ENCODE data around the gene COG1.

Gene COG1

DNA sequence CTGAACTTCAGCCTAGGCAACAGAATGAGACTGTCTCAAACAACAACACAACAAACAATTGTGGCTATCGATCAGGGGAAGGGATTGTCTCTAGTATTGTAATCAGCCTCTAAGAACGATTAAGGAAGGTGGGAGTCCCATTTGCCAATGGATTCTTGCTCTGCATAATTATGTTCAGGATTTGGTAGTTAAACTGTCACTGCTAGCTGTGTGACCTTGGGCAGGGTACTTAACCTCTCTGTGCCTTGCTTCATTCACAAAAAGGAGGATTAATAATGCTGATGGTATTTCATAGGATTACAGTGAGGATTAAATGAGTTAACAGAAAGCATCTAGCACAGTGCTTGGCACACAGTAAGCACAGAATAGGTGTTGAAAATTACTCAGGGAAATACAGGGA lies 34.7 kb upstream of the COG1 start:
- H3K4me3 ChIP-seq (ENCODE audit: low read depth in 1 of 2, low read length in 2 of 2), result no peak overlapping the region
- H3K4me2 ChIP-seq (ENCODE audit: insufficient read depth, low read length), result no peak overlapping the region
- H3K27ac ChIP-seq (ENCODE audit: low read length), result no peak overlapping the region
- TF ChIP-seq EZH2 (IDR thresholded peaks at IDR 0.05; ENCODE audit: borderline replicate concordance, low read depth, low read length, severe bottlenecking), result no peak
- TF ChIP-seq, protein P1, sequence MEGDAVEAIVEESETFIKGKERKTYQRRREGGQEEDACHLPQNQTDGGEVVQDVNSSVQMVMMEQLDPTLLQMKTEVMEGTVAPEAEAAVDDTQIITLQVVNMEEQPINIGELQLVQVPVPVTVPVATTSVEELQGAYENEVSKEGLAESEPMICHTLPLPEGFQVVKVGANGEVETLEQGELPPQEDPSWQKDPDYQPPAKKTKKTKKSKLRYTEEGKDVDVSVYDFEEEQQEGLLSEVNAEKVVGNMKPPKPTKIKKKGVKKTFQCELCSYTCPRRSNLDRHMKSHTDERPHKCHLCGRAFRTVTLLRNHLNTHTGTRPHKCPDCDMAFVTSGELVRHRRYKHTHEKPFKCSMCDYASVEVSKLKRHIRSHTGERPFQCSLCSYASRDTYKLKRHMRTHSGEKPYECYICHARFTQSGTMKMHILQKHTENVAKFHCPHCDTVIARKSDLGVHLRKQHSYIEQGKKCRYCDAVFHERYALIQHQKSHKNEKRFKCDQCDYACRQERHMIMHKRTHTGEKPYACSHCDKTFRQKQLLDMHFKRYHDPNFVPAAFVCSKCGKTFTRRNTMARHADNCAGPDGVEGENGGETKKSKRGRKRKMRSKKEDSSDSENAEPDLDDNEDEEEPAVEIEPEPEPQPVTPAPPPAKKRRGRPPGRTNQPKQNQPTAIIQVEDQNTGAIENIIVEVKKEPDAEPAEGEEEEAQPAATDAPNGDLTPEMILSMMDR (IDR thresholded peaks at IDR 0.05; ENCODE audit: borderline replicate concordance, extremely low read depth, low read length, poor library complexity, severe bottlenecking), result no peak
- no peaks in the 10 kb centered on the region for H4K20me1 ChIP-seq (ENCODE audit: insufficient read depth, low read length)
- no peaks in the 10 kb centered on the region for H3K4me1 ChIP-seq (ENCODE audit: insufficient read depth, low read length)
- ATAC-seq (ENCODE audit: insufficient read depth, low read depth), result no peak
- no peak overlapping the region for H3K9ac ChIP-seq (ENCODE audit: low read depth, low read length)
- H2AFZ ChIP-seq (ENCODE audit: low read depth, low read length), result no peak overlapping the region
- H3K27me3 ChIP-seq (ENCODE audit: insufficient read depth, low read length, poor library complexity), result no peaks in the 10 kb centered on the region
- H3K36me3 ChIP-seq (ENCODE audit: insufficient read depth, low read length), result no peaks in the 10 kb centered on the region
- H3K9me3 ChIP-seq (ENCODE audit: insufficient read depth, low read length, severe bottlenecking), result no peaks in the 10 kb centered on the region
- no peaks in the 10 kb centered on the region for H3K79me2 ChIP-seq (ENCODE audit: insufficient read depth, low read length)
- no peak for DNase-seq

DNA sequence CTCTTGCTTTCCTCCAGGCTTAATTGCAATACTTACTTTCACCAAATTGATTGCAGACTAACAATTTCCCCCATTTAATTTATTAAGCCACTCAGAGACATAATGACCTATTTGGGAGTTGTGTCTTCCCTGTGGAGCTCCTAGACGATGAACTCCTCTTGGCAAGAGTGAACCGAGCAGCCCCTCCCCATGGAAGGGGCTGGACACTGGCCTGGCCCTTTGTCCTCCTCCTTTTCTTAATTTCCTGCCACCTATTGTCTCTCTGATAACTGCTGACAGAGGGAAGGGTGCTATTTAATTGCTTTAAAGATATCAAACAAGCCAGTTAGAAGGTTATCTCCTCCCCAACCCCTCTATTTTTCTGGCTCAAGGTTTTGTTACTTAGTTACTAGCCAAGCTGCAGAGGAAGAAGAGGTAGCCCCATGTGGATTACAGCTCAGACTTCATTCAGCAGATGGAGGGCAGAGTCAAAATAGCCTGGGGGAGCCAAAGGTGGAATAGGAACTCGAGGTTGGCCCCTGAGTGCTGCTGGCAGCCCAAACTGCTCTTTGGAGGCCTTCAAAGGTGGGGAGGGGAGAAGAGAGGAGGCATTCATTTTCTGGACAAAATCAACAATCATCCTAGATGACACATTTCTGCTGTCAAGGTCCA lies 31.8 kb upstream of the COG1 start:
- ATAC-seq (ENCODE audit: insufficient read depth, low read depth) (no peak), DNase-seq (no peak)
- TF ChIP-seq EZH2 (IDR thresholded peaks at IDR 0.05; ENCODE audit: borderline replicate concordance, low read depth, low read length, severe bottlenecking), result no peak
- TF ChIP-seq, protein P1 (IDR thresholded peaks at IDR 0.05; ENCODE audit: borderline replicate concordance, extremely low read depth, low read length, poor library complexity, severe bottlenecking), result no peak
- Histone ChIP-seq H3K79me2 (ENCODE audit: insufficient read depth, low read length) (no peaks in the 10 kb centered on the region), H3K9me3 (ENCODE audit: insufficient read depth, low read length, severe bottlenecking) (no peaks in the 10 kb centered on the region), H2AFZ (ENCODE audit: low read depth, low read length) (no peak overlapping the region), H3K4me1 (ENCODE audit: insufficient read depth, low read length) (peaks cover 3% of the 10 kb centered on the region), H3K27ac (ENCODE audit: low read length) (no peak overlapping the region), H3K36me3 (ENCODE audit: insufficient read depth, low read length) (no peaks in the 10 kb centered on the region), H3K4me2 (ENCODE audit: insufficient read depth, low read length) (no peak overlapping the region), H4K20me1 (ENCODE audit: insufficient read depth, low read length) (no peaks in the 10 kb centered on the region), H3K4me3 (ENCODE audit: low read depth in 1 of 2, low read length in 2 of 2) (no peak overlapping the region), H3K9ac (ENCODE audit: low read depth, low read length) (no peak overlapping the region), H3K27me3 (ENCODE audit: insufficient read depth, low read length, poor library complexity) (peaks cover 14% of the 10 kb centered on the region)

DNA sequence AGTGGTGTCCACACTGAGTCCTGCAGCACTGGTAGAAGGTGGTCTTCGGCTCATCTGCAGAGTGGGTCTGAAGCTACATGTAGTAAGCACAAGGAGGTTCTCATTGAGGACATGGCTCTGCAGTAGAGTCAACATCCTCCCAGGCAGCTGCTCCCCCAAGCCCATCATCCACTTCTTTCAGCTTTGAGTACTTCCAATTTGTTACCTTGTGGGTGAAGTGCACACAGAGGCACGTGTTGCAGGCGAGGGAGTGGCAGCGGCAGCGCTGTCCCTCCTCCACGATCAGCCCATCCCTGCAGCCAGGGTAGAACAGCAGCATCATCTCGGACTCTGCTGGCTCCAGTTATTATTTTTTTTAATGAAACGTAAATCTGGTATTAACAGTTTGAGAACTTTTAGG lies 29.8 kb upstream of the COG1 start:
- H3K9me3 ChIP-seq (ENCODE audit: insufficient read depth, low read length, severe bottlenecking), result no peaks in the 10 kb centered on the region
- DNase-seq (no peak), ATAC-seq (ENCODE audit: insufficient read depth, low read depth) (no peak)
- TF ChIP-seq, protein P1 (IDR thresholded peaks at IDR 0.05; ENCODE audit: borderline replicate concordance, extremely low read depth, low read length, poor library complexity, severe bottlenecking), result no peak
- H3K27ac ChIP-seq (ENCODE audit: low read length), result no peak overlapping the region
- H3K27me3 ChIP-seq (ENCODE audit: insufficient read depth, low read length, poor library complexity), result peaks cover 28% of the 10 kb centered on the region
- no peaks in the 10 kb centered on the region for H3K79me2 ChIP-seq (ENCODE audit: insufficient read depth, low read length)
- no peak overlapping the region for H3K4me3 ChIP-seq (ENCODE audit: low read depth in 1 of 2, low read length in 2 of 2)
- no peak overlapping the region for H3K4me2 ChIP-seq (ENCODE audit: insufficient read depth, low read length)
- H3K36me3 ChIP-seq (ENCODE audit: insufficient read depth, low read length), result no peaks in the 10 kb centered on the region
- peaks cover 12% of the 10 kb centered on the region for H3K4me1 ChIP-seq (ENCODE audit: insufficient read depth, low read length)
- no peaks in the 10 kb centered on the region for H4K20me1 ChIP-seq (ENCODE audit: insufficient read depth, low read length)
- no peak overlapping the region for H3K9ac ChIP-seq (ENCODE audit: low read depth, low read length)
- H2AFZ ChIP-seq (ENCODE audit: low read depth, low read length), result no peak overlapping the region

All from DND-41 (cell line).